Endometrial microvascular endothelial cells (primary cell): ENCODE data around the gene ATAD3C. TPM values are rescaled to one million over a fixed set of nuclear protein-coding genes. Genes with fewer than 3 reads are reported as not detected.
"Not testable (repeated sequence)": the region's sequence is repeated elsewhere in the genome, so short reads cannot be mapped to it uniquely, and the experiment has no call there.

Experiments used
- in situ Hi-C: cut with HindIII; loops from 2 replicates; pipeline ENCODE4 v1.10.0; 2017; ENCODE audit warnings: low sequenced_read_pairs, low pct_unique_long_range_greater_than_20kb; ENCODE audit errors: inconsistent ontology term
- total RNA-seq: library from RNA; depleted of rRNA; stranded (reverse); fragments of >200 nt; gene quantifications from one replicate; pipeline ENCODE4 v1.2.3, GENCODE V29; 2015; ENCODE audit errors: inconsistent ontology term

Gene ATAD3C
- total RNA-seq, 1 donor from 2014 or later: under 0.01 TPM

DNA sequence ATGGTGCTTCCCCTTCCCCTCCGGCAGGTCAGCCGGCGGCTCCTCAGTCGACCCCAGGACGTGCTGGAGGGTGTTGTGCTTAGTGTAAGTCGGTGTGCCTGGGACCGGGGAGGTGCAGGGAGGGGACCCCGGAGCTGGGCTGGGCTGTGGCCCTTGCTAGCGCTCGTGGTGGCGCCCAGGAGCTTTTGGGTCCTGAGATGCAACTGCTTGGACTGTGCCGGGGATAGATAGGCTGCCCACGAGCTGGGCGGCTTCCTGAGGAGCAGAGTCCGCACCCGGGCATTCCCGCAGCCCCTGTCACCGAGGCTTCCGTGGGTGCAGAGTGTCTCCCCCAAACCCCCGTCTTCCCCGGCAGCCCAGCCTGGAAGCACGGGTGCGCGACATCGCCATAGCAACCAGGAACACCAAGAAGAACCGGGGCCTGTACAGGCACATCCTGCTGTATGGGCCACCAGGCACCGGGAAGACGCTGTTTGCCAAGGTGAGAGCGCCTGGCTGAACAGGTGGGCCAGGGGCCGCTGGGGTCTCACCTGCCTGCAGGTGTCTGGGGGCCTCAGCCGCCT, 36.3 kb downstream of the ATAD3C start:
- in situ Hi-C loops: not testable (repeated sequence)

DNA sequence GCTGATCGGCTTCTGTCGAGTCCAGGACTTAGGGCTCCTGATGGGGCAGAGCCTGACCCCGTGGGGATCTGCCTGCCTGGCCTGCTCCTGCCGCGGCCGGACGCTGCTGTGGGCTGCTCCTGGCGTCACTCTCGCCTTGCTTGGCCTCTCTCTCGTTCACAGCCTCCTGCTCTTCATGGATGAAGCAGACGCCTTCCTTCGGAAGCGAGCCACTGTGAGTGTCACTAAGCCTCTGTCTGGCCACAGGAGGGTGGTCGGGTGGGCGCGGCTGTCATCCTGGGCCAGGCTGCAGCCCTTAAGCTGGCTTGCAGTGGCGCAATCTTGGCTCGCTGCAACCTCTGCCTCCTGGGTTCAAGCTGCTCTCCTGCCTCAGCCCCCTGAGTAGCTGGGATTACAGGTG, 38.2 kb downstream of the ATAD3C start:
- in situ Hi-C loops: no loop called here

DNA sequence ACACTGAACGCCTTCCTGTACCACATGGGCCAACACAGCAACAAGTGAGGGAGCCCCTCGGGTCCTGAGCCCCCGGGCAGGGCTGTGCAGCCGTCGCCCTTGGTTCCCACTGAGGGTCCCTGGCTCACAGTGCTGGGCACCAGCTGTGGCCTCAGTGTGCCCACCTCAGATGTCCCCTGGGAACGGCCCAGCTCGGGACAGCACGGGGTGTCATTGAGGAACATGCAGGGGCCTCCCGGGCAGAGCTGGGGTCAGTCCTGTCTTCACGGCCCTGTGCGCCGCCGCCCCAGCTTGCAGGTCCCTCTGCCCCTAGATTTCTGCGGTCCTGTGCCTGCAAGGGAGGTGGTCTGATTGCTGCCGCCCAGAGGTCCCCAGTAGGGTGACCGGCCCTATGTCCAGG, 39.7 kb downstream of the ATAD3C start:
- in situ Hi-C loops: no loop called here

DNA sequence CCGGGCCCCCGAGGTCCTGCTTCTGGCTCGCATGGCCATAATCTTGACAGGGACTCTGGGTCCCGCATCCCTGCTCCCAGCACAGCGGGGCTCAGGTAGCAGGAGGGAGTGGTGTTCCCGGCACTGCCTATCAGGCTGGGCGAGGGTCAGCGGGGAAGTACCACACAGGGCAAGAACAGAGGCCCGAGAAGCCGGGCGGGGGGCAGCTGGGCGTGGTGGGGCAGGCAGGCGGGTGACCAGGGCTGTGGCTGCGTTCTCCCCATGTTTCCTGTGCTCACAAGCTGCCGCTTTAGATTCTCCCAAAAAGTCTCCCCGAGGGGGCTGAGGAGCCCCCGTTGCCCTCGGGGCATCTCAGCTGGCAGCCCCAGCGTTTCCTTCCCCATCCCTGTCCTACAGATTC, 40.4 kb downstream of the ATAD3C start:
- in situ Hi-C loops: no loop called here

DNA sequence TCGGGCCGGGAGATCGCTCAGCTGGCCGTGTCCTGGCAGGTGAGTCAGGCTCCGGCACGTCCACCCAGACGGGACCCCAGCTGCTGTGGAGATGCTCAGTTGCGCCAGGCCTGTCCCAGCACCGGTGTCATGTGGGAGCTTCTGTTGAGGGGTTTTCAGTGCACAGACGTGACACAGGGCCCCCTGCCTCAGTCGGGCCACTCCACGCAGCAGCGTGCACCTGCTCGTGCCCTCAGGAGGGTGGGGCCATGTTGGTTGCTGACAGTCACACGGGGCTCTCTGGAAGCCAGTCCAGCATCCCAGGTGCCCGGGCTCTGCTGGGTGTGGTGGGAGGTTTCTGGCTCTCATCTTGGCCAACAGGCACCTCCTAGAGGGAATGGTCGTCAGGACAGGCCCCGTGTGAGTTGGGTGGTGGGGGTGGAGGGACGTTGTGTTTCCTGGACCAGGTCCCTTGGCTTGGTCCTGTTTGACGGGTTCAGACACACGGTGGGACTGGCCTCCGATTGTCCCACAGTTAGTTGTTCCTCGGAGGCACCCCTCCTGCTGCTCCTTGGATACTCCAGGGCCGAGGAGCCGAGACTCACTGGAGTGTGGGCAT, 41.2 kb downstream of the ATAD3C start:
- in situ Hi-C loops: no loop called here

DNA sequence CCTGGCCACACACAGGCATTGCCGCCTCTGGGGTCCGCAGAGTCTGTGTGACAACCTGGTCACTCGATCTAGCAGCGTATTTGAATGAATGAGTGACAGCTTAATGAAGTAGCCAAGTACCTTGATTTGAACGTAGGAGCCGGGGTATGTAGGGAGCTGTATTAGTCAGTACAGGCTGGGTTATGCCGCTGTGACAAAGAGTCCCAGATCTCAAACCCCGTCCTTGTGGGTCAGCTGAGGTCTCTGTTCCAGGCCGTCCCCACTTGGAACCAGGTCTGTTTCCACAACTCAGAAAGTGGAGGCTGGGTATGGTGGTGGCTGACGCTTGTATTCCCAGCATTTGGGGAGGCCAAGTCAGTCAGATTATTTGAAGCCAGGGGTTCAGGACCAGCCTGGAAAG, 42.1 kb downstream of the ATAD3C start:
- in situ Hi-C loops: no loop called here

DNA sequence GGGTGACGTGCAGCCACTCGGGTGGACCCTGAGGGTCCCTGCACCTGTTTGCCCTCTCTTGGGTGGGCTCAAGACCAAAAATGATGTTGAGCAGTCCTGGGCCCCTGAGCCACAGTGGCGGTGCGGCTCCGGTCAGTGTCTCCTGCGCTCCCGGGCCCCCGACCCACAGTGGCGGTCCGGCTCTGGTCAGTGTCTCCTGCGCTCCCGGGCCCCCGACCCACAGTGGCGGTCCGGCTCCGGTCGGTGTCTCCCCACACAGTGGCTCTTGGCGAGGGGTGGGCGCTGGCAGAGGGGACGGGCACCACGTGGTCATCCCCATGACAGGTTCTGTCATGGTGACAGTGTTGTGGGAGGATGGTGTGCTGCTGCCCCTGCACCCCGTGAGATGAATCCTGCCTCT, 44.8 kb downstream of the ATAD3C start:
- in situ Hi-C loops: not testable (repeated sequence)

DNA sequence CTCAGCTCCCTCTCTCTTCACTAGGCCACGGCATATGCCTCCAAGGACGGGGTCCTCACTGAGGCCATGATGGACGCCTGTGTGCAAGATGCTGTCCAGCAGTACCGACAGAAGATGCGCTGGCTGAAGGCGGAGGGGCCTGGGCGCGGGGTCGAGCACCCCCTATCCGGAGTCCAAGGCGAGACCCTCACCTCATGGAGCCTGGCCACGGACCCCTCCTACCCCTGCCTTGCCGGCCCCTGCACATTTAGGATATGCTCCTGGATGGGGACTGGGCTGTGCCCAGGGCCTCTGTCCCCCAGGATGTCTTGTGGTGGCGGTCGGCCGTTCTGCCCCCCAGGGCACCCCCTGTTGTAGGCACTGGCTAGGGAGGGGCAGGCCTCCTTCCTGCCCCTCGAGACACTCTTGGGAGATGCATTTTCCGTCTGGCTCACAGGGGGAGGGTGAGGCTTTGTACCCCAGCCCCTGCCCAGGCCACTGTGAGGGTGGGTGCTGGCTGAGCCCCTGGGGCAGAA, 46.0 kb downstream of the ATAD3C start:
- in situ Hi-C loops: not testable (repeated sequence)

DNA sequence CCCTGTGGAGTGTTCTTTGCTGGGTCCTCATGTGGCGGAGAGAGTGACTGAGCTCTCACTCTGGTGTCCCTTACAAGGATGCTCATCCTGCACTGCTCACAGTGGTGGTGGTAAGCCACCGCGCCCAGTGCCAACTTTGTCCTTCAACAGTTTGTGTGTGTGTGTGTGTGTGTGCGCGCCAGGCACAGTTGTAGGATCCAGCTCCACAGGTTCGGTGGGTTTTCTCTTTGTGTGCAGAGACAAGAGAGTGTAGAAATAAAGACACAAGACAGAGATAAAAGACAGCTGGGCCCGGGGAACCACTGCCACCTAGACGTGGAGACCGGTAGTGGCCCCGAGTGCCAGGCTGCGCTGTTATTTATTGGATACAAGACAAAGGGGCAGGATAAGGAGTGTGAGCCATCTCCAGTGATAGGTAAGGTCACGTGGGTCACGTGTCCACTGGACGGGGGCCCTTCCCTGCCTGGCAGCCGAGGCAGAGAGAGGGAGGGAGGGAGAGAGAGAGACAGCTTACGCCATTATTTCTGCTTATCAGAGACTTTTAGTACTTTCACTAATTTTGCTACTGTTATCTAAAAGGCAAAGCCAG, 55.4 kb downstream of the ATAD3C start:
- in situ Hi-C loops: not testable (repeated sequence)

DNA sequence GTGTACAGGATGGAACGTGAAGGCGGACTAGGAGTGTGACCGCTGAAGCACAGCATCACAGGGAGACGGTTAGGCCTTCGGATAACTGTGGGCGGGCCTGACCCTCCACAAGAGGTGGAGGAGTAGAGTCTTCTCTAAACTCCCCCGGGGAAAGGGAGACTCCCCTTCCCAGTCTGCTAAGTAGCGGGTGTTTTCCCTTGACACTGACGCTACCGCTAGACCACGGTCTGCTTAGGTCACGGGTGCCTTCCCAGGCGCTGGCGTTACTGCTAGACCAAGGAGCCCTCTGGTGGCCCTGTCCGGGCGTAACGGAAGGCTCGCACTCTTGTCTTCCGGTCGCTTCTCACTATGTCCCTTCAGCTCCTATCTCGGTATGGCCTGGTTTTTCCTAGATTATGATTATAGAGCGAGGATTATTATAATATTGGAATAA, 55.9 kb downstream of the ATAD3C start:
- in situ Hi-C loops: not testable (repeated sequence)

DNA sequence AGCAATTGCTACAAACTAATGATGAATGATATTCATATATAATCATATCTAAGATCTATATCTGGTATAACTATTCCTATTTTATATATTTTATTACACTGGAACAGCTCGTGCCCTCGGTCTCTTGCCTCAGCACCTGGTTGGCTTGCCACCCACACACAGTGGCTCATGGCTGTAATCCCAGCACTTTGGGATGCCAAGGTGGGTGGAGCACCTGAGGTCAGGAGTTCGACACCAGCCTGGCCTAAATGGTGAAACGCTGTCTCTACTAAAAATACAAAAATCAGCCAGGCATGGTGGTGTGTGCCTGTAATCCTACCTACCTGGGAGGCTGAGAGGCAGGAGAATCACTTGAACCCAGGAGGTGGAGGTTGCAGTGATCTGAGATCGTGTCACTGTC, 56.3 kb downstream of the ATAD3C start:
- in situ Hi-C loops: not testable (repeated sequence)

DNA sequence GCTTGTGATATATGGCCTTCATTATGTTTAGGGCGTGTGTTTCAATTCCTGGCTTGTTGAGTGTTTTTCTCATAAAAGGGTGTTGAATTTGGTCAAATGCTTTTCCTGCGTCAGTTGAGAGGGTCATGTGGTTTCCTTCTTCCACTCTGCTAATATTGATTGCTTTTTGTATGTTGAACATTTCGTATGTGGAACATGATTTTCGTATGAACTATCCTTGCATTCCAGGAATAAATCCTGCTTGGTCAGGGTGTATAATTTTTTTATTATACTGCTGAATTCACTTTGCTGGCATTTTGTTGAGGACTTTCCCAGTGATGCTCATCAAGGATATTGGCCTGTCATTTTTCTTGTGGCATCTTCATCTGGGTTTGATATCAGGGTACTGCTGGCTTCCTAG, 57.8 kb downstream of the ATAD3C start:
- in situ Hi-C loops: no loop called here

DNA sequence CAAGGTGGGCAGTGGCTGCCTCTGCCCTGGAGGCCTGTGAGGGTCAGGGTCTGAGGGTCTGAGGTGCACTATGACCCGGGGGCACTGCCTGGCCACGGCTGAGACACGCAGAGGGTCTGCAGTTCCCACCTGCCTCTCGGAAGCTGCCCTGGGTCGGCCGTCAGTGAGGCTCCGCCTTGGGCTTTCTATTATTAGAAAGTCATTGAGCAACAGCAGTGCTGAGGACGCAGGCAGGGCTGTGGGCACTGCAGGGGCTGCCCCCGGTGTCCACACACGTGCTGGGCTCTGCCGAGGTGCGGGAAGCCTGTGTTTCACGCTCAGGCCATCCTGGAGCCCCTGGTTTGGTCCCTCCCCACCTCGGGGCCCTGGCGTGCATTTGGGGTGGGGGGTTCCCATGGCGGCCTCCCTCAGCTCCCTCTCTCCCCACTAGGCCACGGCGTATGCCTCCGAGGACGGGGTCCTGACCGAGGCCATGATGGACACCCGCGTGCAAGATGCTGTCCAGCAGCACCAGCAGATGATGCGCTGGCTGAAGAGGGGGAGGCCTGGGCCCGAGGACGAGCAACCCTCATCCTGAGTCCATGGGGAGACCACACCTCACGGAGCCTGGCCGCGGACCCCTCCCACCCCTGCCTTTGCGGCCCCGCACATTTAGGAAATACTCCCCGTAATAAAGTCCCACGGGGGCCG, 59.4 kb downstream of the ATAD3C start:
- in situ Hi-C loops: not testable (repeated sequence)

DNA sequence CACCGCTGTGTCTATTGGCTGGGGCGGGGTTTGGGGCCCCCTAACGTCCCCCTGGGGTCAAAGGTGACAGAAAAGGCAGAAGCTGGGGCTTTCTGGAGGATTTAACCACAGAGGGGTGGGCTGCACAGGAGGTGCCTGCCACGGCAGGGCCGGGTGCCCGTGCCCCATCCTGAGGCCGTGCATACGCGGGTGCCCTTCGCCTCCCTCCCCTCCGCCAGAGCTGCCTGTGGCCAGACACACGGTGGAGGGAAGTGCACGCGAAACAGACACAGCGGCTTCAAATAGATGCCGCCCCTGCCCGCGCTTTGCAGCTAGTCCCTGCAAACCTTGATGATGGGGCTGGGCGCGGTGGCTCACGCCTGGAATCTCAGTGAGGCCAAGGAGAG, 60.0 kb downstream of the ATAD3C start:
- in situ Hi-C loops: not testable (repeated sequence)

DNA sequence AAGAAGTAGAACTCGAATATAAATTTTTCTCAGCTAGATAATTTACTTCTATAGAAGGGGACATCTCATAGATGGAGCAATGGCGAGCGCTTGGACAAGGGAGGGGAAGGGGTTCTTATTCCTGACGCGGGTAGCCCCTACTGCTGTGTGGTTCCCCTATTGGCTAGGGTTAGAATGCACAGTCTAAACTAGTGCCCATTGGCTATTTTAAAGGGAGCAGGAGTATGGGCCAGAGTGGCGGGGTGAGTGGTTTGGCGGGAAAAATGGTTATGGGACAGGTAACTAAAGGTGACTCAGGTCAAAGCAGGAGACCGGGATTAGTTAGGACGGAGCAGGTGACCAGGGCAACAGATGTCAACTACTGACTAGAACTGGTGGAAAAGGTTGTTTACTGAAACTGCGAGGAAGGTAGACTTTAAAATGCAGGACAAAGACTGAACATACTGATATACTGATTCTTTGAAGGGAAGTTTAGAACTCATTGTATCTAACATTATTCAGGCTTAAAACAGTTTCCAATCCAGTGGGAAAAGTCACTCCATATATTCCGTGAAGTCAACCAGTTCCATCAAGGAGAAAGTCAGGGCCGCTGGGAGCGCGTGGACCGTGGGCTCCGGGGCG, 61.5 kb downstream of the ATAD3C start:
- in situ Hi-C loops: no loop called here

DNA sequence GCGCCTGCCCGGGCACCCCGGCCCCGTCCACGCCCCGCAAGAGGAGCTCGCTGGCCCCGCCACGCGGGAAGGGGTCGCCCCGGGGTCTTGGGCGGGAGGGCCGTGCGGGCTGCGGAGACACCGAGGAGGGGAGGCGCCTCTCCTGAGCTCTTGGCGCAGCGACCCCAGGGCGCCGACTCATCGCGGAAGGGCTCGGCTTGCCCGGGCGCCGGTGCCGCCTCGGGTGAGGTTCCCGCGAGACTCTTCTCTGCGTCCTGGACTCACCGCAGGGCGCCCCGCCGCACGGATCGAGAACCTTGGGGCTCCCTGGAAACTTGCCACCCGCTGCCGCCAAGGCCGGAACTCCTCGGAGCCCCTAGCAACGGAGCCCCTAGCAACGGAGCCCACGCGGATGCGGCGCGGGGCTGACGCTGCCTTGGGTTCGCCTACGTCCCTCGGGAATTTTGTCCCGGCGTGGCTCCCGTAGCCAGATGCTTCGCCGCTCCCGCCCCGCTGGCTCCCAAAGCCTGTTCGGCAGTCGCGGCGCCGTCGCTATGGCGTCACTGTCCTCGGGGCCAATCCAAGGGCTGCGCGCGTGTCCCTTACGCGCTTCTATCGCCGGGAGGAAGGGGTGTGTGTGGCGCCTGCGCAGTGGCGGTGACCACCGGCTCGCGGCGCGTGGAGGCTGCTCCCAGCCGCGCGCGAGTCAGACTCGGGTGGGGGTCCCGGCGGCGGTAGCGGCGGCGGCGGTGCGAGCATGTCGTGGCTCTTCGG, 62.2 kb downstream of the ATAD3C start, which contains the start of gene ATAD3A:
TSS of gene ATAD3A (plus strand) at position 630 of the 753 bp plus-strand sequence. CDS start at position 737, 107 bp downstream.
- in situ Hi-C loops: no loop called here

DNA sequence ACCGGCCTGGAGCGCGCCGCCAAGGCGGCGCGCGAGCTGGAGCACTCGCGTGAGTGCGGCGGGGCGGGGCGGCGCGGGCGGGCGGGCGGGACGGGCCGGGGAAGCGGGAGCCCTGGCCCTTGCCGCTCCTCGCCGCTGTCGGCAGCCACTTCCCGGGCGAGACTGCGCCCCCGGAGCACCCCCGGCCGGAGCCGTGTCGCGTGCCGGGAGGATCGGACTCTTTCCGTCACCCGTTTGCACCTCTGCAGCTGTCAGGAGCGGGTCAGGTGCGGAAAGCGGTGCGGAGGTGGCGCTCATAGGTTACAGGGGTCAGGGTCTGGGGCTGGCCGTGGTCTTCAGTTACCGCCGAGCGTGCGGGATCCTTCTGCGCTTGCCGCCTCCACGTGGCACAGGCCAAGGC, 62.9 kb downstream of the ATAD3C start:
- in situ Hi-C loops: not testable (repeated sequence)

DNA sequence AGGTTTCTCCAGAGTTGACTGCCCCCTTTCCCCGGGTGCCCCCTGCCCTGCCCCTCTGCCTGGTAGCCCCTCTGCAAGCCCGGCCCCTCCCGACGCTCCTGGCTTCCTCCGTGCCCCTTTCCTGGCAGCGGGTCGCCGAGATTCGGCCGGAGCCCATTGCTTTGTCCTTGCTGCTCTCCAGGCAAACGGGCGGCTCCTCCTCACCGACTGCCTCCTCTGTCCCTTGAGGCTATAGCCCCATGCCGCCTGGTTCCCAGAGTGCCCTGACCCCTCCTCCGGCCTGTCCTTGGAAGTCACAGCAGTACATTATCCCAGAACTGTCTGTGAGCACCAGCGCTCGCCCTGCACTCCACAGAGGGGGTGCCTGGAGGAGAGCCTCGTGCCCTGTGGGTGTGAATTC, 64.2 kb downstream of the ATAD3C start:
- in situ Hi-C loops: not testable (repeated sequence)

DNA sequence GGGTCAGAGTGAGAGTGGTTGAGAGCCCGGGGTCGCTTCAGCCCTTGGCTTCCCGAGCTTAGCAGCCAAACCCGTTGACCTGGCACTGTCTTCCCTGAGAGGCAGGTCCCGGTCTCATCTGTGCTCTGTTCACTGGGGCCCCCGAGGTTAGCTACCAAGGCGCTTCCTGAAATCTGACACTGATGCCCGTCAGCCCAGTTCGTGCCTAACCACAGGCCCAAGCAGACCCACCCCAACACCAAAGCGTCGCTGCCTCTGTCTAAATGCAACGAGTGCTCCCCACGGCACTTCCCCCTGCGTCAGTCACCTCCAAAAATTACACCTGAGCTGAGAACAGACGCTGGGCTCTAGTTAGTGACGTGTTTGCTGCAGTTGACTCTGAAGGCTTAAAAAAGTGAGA, 64.9 kb downstream of the ATAD3C start:
- in situ Hi-C loops: not testable (repeated sequence)
